GM18508 (cell line): ENCODE data around the gene POU2F1.

Source experiments
- ATAC-seq: cut with Tn5 transposase; IDR thresholded peaks from one replicate; pipeline ENCODE4 v1.9.1; 2021; ENCODE audit warnings: moderate number of reproducible peaks; ENCODE audit not compliant: insufficient read depth, unreplicated experiment

POU2F1 gene

DNA sequence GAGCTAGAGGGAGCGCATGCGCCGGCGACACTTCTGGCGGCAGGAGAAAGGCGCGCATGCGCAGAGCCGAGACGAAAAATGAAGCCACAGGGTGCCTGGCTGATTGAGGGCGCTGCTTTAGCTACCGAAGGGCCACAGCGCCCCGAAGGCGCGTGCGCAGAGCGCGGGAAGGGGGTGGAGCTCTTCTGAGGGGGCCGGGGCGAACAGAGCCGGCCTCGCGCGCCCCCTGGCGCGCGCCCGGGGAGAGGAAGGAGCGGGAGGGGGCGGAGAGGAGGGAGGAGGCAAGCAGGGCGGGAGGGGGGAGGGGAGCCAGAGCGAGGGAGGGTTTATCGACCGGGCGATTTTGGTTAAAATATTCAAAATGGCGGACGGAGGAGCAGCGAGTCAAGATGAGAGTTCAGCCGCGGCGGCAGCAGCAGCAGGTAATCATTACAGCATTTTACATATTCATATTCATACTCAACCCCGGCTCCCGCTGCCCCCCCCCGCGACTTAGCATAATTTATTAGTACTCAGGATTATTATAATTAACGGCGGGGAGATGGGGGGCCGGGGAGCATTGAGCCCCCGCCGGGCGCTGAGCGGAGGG lies at the start of gene POU2F1:
POU2F1 (plus strand) TSS at position 350 of the 589 bp plus-strand sequence; CDS start at position 362, 12 bp downstream.
- peak; percentile 28 for ATAC-seq

DNA sequence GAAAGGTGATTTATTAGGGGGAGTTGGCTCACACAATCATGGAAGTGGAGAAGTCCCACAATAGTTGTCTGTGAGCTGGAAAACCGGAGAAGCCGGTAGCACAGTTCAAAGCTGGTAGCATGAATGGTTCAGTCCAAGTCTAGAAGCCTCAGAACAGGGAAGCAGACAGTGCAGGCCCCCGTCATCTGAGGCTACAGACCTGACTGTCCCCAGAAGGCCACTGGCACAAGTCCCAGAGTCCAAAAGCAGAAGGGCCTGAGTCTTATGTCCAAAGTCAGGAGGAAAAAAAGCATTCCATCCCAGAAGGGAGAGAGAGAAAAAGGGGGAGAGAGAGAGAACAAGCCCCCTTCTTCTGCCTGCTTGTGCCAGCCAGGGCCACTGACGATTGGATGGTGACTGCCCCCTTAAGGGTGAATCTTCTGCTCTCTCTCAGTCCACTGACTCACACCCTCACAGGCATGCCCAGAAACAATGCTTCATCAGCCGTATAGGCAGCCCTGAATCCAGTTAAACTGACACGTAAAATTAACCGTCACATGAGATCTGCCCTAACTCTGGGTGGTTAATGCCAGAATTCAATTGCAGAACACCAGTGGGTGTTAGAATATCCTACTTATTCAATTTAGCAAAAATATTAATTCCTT lies 49.3 kb upstream of the POU2F1 start:
- no peak for ATAC-seq

- ATAC-seq, result no peak
Measured at GRCh38 chr1:167173516-167174184, 47.0 kb upstream of the POU2F1 start.

DNA sequence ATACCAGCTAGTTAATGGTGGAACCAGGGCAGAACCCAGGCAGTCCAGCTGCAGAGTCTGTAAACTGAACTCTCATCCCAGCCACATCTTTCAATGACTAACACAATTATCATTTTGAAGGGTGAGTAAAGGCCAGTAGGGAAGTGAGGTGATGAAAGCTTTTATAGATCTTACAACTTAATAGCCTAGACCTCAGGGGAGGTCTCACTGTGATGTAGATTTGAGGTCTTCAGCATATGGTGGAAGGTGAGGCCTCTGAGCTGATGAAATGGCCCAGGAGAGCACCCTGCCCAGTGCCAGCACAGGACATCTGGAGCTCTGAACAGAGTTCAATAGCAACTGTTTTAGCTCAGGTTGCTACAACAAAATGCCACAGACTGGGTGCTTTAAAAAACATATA lies 44.8 kb upstream of the POU2F1 start:
- no peak for ATAC-seq

GRCh38 chr1:167178831-167179230 lies 41.9 kb upstream of the POU2F1 start:
- ATAC-seq, result no peak

DNA sequence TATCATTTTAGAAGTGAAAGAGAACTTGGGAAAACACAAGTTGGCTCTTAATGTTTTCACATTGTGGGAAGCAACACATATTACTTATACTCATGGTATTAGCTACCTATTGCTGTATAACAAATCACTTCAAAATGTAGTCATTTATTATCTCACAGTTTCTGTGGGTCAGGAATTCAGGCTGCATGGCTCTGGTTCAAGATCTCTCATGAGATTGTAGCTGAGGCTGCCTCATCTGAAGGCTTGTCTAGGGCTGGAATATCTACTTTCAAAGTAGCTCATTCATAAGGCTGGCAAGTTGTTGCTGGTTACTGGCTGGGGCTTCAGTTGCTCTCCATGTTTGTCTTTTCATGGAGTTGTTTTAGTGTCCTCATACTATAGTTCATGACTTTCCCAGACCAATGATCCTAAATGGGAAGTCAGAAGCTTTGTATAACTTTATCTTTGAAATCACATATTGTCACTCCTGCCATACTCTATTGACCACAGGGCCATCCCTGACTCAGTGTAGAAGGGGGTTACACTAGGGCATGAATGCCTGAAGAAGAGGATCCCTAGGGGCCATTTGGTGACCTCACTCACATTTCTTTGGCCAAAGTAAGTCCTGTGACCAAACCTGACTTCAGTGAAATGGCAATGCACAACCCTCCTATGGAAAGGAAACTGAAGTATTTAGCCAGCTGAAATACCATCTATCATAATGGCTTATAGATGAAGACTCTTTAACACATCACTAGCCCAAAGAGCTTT lies 37.9 kb upstream of the POU2F1 start:
- ATAC-seq, result no peak

GRCh38 chr1:167184081-167184480 lies 36.6 kb upstream of the POU2F1 start:
- no peak for ATAC-seq

DNA sequence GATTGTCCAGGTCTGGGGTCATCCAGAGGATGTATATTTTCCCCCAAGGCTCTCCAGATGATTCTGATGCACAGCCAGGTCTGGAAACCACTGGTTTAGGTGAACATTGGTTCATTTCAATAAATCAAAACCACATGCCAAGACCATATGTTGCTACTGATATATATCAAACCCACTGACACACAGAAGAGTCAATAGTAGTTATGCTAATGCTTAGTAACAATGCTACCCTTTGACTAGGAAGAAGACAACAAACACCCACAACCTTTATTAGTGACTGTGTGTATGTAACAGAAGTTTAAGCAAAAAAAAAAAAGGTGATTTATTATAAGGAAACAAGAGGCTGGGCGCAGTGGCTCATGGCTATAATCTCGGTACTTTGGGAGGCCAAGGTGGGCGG lies 35.6 kb upstream of the POU2F1 start:
- ATAC-seq, result no peak

GRCh38 chr1:167185974-167186657 lies 34.6 kb upstream of the POU2F1 start:
- ATAC-seq, result no peak

GRCh38 chr1:167186771-167187170 lies 33.9 kb upstream of the POU2F1 start:
- no peak for ATAC-seq

DNA sequence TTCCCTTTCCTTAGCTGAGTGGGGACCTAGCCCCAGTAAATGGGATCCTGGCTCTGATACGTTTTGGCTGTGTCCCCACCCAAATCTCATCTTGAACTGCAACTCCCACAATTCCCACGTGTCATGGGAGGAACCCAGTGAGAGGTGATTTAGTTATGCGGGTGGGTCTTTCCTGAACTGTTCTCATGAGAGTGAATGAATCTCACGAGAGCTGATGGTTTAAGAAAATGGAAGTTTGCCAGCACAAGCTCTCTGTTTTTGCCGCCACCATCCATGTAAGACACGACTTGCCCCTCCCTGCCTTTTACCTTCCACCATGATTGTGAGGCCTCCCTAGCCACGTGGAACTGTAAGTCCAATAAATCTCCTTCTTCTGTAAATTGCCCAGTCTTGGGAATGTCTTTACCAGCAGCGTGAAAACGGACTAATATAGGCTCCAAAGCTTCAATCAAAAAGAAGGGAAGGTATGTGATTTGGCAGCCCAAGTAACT lies 29.9 kb upstream of the POU2F1 start:
- ATAC-seq, result no peak

GRCh38 chr1:167191958-167192357 lies 28.7 kb upstream of the POU2F1 start:
- no peak for ATAC-seq

DNA sequence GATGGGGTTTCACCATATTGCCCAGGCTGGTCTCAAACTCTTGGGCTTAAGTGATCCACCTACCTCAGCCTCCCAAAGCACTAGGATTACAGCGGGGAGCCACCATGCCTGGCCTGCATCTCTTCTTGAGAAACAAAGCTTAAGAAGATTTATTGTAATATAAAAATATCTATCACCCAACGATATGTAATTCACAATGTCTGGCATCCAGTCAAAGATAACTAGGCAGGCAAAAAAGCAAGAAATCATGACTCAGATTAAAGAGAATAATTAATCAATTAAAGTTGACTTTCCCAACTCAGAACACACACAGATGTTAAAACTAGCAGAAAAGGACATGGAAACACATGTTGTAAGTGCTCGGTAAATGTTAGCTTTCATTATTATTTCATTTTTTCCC lies 26.5 kb upstream of the POU2F1 start:
- no peak for ATAC-seq

- no peak for ATAC-seq
Measured at GRCh38 chr1:167196166-167196565, 24.5 kb upstream of the POU2F1 start.

DNA sequence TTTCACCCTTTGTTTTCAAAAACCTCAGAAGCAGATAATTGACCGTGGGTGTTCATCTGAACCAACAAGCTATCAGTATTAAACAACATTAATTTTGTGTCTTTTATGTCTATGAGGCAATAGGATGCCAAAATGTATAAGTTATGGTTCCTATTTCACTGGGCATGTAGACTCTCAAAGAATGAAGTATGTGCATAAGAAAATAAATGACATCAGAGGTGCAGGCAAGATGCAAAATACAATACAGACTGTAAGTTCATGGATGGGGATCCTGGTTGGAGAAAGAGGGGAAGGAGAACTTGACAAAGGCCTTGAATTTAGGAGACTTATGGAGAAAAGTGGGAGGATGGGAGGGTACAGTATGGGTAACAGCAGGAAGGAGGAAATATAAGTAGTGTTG lies 23.4 kb upstream of the POU2F1 start:
- ATAC-seq, result no peak

GRCh38 chr1:167197692-167198091 lies 23.0 kb upstream of the POU2F1 start:
- ATAC-seq, result no peak

GRCh38 chr1:167198518-167199133 lies 22.1 kb upstream of the POU2F1 start:
- no peak for ATAC-seq

DNA sequence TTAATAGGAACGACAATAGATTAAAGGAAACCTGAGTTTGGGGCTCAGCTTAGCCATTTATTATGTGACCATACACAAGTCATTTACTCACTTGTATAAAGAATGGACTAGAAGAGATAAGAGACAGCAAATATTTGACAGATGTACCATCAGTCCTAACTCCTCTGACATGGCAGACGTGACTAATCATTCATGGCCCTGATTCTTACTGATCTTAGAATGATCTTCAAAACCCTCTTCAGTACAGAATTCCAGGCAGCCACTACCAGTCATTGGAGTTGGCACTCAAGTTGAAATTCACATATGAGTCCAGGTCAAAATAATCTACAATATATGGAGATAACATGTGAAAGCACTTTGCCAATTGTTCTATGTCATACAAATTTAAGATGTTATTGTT lies 21.0 kb upstream of the POU2F1 start:
- ATAC-seq, result no peak

GRCh38 chr1:167200272-167200671 lies 20.4 kb upstream of the POU2F1 start:
- no peak for ATAC-seq

GRCh38 chr1:167200749-167201148 lies 19.9 kb upstream of the POU2F1 start:
- ATAC-seq, result no peak
